Lower leg skin (tissue), 4 donors: ENCODE measurements around the gene SHD. TPM values are rescaled to one million over a fixed set of nuclear protein-coding genes. Genes with fewer than 3 reads are reported as not detected.
"Not testable (repeated sequence)": the region's sequence is repeated elsewhere in the genome, so short reads cannot be mapped to it uniquely, and the experiment has no call there.

ENCODE experiments used
- DNase-seq, 2 donors: peaks; one replicate each; pipeline ENCODE4 v3.0.0-alpha.2; 2019; ENCODE audit warnings: low spot score in 2 of 2
- H3K4me3 ChIP-seq: fragments of 200-600 bp; sonication (generic); 2 replicates; pipeline ENCODE4 v1.5.1; 2017; ENCODE audit warnings: mild to moderate bottlenecking, low read depth; ENCODE audit not compliant: poor library complexity, severe bottlenecking
- CTCF ChIP-seq, 3 donors: fragments of 450-650 bp; IDR thresholded peaks; one replicate each; pipeline ENCODE4 v1.5.1; 2016; ENCODE audit warnings: antibody characterized with exemption in 3 of 3, mild to moderate bottlenecking in 3 of 3, moderate library complexity in 2 of 3
- POLR2A ChIP-seq, 2 donors: fragments of 450-650 bp; IDR thresholded peaks; one replicate each; pipeline ENCODE4 v1.6.1; 2016 to 2017; ENCODE audit warnings: antibody characterized with exemption in 2 of 2, mild to moderate bottlenecking in 1 of 2, moderate library complexity in 1 of 2
- WGBS, 2 donors: methylation state at CpG; one replicate each; pipeline ENCODE4 v1.1.5; 2018; 5-methylcytosine and 5-hydroxymethylcytosine counted together
- intact Hi-C: fragments of 100-400 bp; cut with DNase I; formaldehyde crosslinking; loops from one replicate; pipeline ENCODE4 v1.15.0; 2023; ENCODE audit warnings: low total_unique reads
- total RNA-seq, 4 donors: library from RNA; depleted of rRNA; stranded (reverse); fragments of >200 nt; gene quantifications; one replicate each; pipeline ENCODE4 v1.1.0, GENCODE V29; 2016

SHD gene
- total RNA-seq, 4 donors from 2014 or later: not detected

- 88 to 93% methylated on average over 18 of the region's 18 CpGs for WGBS, 2 donors
- TF ChIP-seq POLR2A (IDR thresholded peaks at IDR 0.05) (no peak), CTCF (IDR thresholded peaks at IDR 0.05) (no peak)
- no peak for DNase-seq
- no peak overlapping the region for H3K4me3 ChIP-seq
- intact Hi-C loops: no loop called here
These were observed 12.6 kb upstream of the SHD start for GRCh38 chr19:4266253-4267000.

GRCh38 chr19:4267101-4267900 lies 11.8 kb upstream of the SHD start:
- no peak for TF ChIP-seq CTCF (IDR thresholded peaks at IDR 0.05)
- no peak overlapping the region for H3K4me3 ChIP-seq
- intact Hi-C loops: no loop called here
- WGBS, 2 donors: 43 to 44% methylated on average over 21 of the region's 21 CpGs
- peak; percentile 35 to 89 for DNase-seq

- no peak overlapping the region for H3K4me3 ChIP-seq
- DNase-seq: no peak
- 91 to 92% methylated on average over 22 to 29 of the region's 30 CpGs for WGBS, 2 donors
- intact Hi-C loops: no loop called here
- TF ChIP-seq POLR2A (IDR thresholded peaks at IDR 0.05) (no peak), CTCF (IDR thresholded peaks at IDR 0.05) (no peak)
These were observed 10.9 kb upstream of the SHD start for GRCh38 chr19:4267901-4268815.

GRCh38 chr19:4268816-4269430 lies 10.1 kb upstream of the SHD start:
- intact Hi-C loops: no loop called here
- WGBS, 2 donors: 88 to 91% methylated on average over 11 to 13 of the region's 13 CpGs
- TF ChIP-seq POLR2A (IDR thresholded peaks at IDR 0.05) (no peak), CTCF (IDR thresholded peaks at IDR 0.05) (no peak)
- no peak for DNase-seq
- no peak overlapping the region for H3K4me3 ChIP-seq

- no peak for DNase-seq
- no peak for TF ChIP-seq CTCF (IDR thresholded peaks at IDR 0.05)
- intact Hi-C loops: loop anchor here (10.0 kb wide), 1 partner anchor 252 kb away; no protein-coding TSS in a partner anchor
- no peak overlapping the region for H3K4me3 ChIP-seq
- 51 to 54% methylated on average over 10 of the region's 10 CpGs for WGBS, 2 donors
These were observed 6.2 kb upstream of the SHD start for GRCh38 chr19:4272894-4273293.

GRCh38 chr19:4274321-4274686 lies 4.8 kb upstream of the SHD start:
- 81 to 92% methylated on average over 6 of the region's 6 CpGs for WGBS, 2 donors
- DNase-seq, H3K4me3 ChIP-seq: not testable (repeated sequence)
- intact Hi-C loops: loop anchor here (10.0 kb wide), 1 partner anchor 250 kb away; no protein-coding TSS in a partner anchor
